Measurements from ENCODE around the gene PAX1. TPM values are rescaled to one million over a fixed set of nuclear protein-coding genes. Genes with fewer than 3 reads are reported as not detected.

Gene PAX1
- total and polyA plus RNA-seq, 9 of the 15 experiments (the other 6 are each of a cell fraction or from before 2014, with no cell fraction given): not detected

- Histone ChIP-seq H3K4me1 (replicated peaks in 1 of 2; ENCODE audit: control insufficient read depth in 2 of 2, insufficient read depth in 2 of 2, low read length in 2 of 2) (peaks cover 0 to 6% of the 10 kb centered on the region in 2 experiments; a peak in 2 of 5 replicates), H3K9me1 (ENCODE audit: control insufficient read depth, insufficient read depth, low read length) (no peaks in the 10 kb centered on the region), H2AFZ (ENCODE audit: low read depth, low read length) (no peak overlapping the region), H3K9ac (ENCODE audit: insufficient read depth in 1 of 2, low read depth in 2 of 2, low read length in 2 of 2) (no peak overlapping the region), H3K4me3 (no peak overlapping the region), H3K4me2 (ENCODE audit: insufficient read depth, low read length) (no peak overlapping the region; the same call in 1 of the 2 replicates), H3K36me3 (ENCODE audit: control insufficient read depth, insufficient read depth, low read length) (no peaks in the 10 kb centered on the region), H4K20me1 (replicated peaks; ENCODE audit: control insufficient read depth, insufficient read depth, low read length) (no peaks in the 10 kb centered on the region), H3K27me3 (ENCODE audit: control insufficient read depth in 2 of 2, insufficient read depth in 2 of 2, low read length in 2 of 2) (peaks cover 4 to 45% of the 10 kb centered on the region in 2 experiments; a peak in 3 of 5 replicates), H3K9me3 (replicated peaks; ENCODE audit: control insufficient read depth, insufficient read depth, low read depth, low read length) (no peaks in the 10 kb centered on the region), H3K27ac (ENCODE audit: extremely low read depth, low read depth, low read length) (no peak overlapping the region), H3K79me2 (ENCODE audit: control insufficient read depth, insufficient read depth, low read length) (no peaks in the 10 kb centered on the region)
- ChIA-PET POLR2A (interaction anchor here (0.6 to 1.2 kb wide), 3 partner anchors 15 to 48 kb away, joined by 3 read pairs; no protein-coding TSS in a partner anchor), CTCF (ENCODE audit: low intra/inter-chr PET ratio) (no interaction called here)
- FAIRE-seq: no peak
- WGBS (ENCODE audit: insufficient coverage, low coverage, missing lambda C conversion rate): 4% methylated on average over 27 of the region's 54 CpGs
- peak; percentile 9 to 38; a peak in 2 of 4 replicates for TF ChIP-seq RAD21 (CRISPR knock-in tag; conservative IDR thresholded peaks at IDR 0.05 in 1 of 2, IDR thresholded peaks at IDR 0.05 in 1 of 2)
- TF ChIP-seq KLF13 (tag; IDR thresholded peaks at IDR 0.05; ENCODE audit: borderline replicate concordance, low read depth): no peak
- no peak for TF ChIP-seq CBX3 (IDR thresholded peaks at IDR 0.05; ENCODE audit: borderline replicate concordance in 1 of 2, low read length in 2 of 2)
- TF ChIP-seq RB1 (IDR thresholded peaks at IDR 0.05; ENCODE audit: low read depth): 0 out of 2 replicates have a peak, but pooled peaks have one; percentile 20
- TF ChIP-seq, protein P1, sequence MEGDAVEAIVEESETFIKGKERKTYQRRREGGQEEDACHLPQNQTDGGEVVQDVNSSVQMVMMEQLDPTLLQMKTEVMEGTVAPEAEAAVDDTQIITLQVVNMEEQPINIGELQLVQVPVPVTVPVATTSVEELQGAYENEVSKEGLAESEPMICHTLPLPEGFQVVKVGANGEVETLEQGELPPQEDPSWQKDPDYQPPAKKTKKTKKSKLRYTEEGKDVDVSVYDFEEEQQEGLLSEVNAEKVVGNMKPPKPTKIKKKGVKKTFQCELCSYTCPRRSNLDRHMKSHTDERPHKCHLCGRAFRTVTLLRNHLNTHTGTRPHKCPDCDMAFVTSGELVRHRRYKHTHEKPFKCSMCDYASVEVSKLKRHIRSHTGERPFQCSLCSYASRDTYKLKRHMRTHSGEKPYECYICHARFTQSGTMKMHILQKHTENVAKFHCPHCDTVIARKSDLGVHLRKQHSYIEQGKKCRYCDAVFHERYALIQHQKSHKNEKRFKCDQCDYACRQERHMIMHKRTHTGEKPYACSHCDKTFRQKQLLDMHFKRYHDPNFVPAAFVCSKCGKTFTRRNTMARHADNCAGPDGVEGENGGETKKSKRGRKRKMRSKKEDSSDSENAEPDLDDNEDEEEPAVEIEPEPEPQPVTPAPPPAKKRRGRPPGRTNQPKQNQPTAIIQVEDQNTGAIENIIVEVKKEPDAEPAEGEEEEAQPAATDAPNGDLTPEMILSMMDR (IDR thresholded peaks at IDR 0.05 in 2 of 3, conservative IDR thresholded peaks at IDR 0.05 in 1 of 3; ENCODE audit: insufficient read depth in 2 of 3, low read depth in 1 of 3, low read length in 3 of 3): peak; percentile 56 to 71 (median 60)
- in situ Hi-C loops (cut with MboI) (no loop called here), intact Hi-C loops (cut with micrococcal nuclease) (no loop called here)
- BruUV-seq (replicated peaks): no TSS peak
- peak; percentile 35 to 54 (median 46) for DNase-seq (ENCODE audit: extremely low read depth in 1 of 4, low spot score in 3 of 4)
- ATAC-seq: peak; percentile 98
Observed at GRCh38 chr20:21702553-21703470, 2.7 kb upstream of the PAX1 start.
